ENCODE data around the gene APOA5. TPM values are rescaled to one million over a fixed set of nuclear protein-coding genes. Genes with fewer than 3 reads are reported as not detected.

APOA5 gene
- total and polyA plus RNA-seq, 9 donors = 0.35 to 0.43 TPM; not detected in 7

- intact Hi-C loops (cut with DNase I) = loop anchor here in 1 of 4 donors (5.0 kb wide), 1 partner anchor 37 kb away; the partner anchor contains the start of gene APOA5
- WGBS, 3 donors = 66 to 76% (median 69%) methylated on average over 9 of the region's 9 CpGs
- no peak within 1 kb of the TSS for H3K4me3 ChIP-seq
- TF ChIP-seq CTCF (IDR thresholded peaks at IDR 0.05) (no peak), EP300 (IDR thresholded peaks at IDR 0.05) (no peak), POLR2A (IDR thresholded peaks at IDR 0.05) (no peak)
- peak within 1 kb of the TSS; percentile 14 to 37 for H3K27ac ChIP-seq
- H3K36me3 ChIP-seq = no peaks in the 10 kb centered on the region
- H3K27me3 ChIP-seq = no peaks in the 10 kb centered on the region
- no peaks in the 10 kb centered on the region for H3K9me3 ChIP-seq
- peak in 2 of 5 donors; percentile 37 to 52 for DNase-seq
- H3K4me1 ChIP-seq (ENCODE audit: insufficient read depth) = peaks cover 6% of the 10 kb centered on the region
Measured at GRCh38 chr11:116829525-116830183, 38.0 kb upstream of the APOA5 start, which contains the start of gene APOC3. Gene APOC3 (plus strand): TSS chr11:116829907. CDS start chr11:116830583, 676 bp downstream.

DNA sequence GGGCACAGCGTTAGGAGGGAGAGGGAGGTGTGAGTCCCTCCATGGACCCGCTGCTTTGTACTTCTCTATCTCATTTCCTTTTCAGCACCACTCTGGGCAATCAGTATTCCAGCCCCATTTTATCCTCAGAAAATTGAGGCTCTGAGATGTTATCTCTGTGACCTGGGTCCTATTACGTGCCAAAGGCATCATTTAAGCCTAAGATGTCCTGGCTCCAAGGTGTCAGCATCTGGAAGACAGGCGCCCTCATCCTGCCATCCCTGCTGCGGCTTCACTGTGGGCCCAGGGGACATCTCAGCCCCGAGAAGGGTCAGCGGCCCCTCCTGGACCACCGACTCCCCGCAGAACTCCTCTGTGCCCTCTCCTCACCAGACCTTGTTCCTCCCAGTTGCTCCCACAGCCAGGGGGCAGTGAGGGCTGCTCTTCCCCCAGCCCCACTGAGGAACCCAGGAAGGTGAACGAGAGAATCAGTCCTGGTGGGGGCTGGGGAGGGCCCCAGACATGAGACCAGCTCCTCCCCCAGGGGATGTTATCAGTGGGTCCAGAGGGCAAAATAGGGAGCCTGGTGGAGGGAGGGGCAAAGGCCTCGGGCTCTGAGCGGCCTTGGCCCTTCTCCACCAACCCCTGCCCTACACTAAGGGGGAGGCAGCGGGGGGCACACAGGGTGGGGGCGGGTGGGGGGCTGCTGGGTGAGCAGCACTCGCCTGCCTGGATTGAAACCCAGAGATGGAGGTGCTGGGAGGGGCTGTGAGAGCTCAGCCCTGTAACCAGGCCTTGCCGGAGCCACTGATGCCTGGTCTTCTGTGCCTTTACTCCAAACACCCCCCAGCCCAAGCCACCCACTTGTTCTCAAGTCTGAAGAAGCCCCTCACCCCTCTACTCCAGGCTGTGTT lies 37.2 kb upstream of the APOA5 start:
- Histone ChIP-seq H3K4me1 (ENCODE audit: insufficient read depth) (peaks cover 6% of the 10 kb centered on the region), H3K36me3 (no peaks in the 10 kb centered on the region), H3K27me3 (no peaks in the 10 kb centered on the region), H3K27ac (peak overlapping the region in 1 of 2 donors; percentile 37), H3K9me3 (no peaks in the 10 kb centered on the region), H3K4me3 (no peak overlapping the region)
- intact Hi-C loops (cut with DNase I) = no loop called here
- TF ChIP-seq CTCF (IDR thresholded peaks at IDR 0.05) (no peak), EP300 (IDR thresholded peaks at IDR 0.05) (no peak), POLR2A (IDR thresholded peaks at IDR 0.05) (no peak)
- WGBS, 3 donors = 59 to 71% (median 61%) methylated on average over 16 of the region's 16 CpGs
- no peak for DNase-seq

DNA sequence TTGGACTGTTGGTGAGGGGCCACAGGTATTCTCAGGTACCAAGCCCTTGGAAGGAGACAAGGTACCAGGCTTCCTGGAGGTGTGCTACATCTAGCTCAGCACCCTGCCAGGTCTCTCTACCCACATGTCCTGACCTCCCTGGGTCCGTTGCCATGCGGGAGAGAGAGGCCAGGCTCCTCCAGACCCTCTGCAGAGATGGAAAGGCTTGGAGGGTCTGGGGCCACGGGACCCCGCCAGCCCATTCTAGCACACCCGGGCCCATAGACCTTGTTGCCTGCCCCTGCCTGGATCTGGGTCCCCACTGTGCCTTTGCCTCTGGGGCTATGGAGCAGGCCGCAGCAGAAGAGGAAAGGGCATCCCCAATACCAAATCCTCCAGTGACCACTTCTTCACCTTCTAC lies 35.8 kb upstream of the APOA5 start:
- 85 to 95% (median 91%) methylated on average over 6 of the region's 6 CpGs for WGBS, 3 donors
- H3K27ac ChIP-seq = no peak overlapping the region
- H3K4me3 ChIP-seq = no peak overlapping the region
- H3K9me3 ChIP-seq = no peaks in the 10 kb centered on the region
- no peaks in the 10 kb centered on the region for H3K27me3 ChIP-seq
- H3K4me1 ChIP-seq (ENCODE audit: insufficient read depth) = peaks cover 6% of the 10 kb centered on the region
- H3K36me3 ChIP-seq = no peaks in the 10 kb centered on the region
- intact Hi-C loops (cut with DNase I) = no loop called here
- DNase-seq = no peak
- TF ChIP-seq CTCF (IDR thresholded peaks at IDR 0.05) = no peak
- no peak for TF ChIP-seq EP300 (IDR thresholded peaks at IDR 0.05)
- no peak for TF ChIP-seq POLR2A (IDR thresholded peaks at IDR 0.05)

DNA sequence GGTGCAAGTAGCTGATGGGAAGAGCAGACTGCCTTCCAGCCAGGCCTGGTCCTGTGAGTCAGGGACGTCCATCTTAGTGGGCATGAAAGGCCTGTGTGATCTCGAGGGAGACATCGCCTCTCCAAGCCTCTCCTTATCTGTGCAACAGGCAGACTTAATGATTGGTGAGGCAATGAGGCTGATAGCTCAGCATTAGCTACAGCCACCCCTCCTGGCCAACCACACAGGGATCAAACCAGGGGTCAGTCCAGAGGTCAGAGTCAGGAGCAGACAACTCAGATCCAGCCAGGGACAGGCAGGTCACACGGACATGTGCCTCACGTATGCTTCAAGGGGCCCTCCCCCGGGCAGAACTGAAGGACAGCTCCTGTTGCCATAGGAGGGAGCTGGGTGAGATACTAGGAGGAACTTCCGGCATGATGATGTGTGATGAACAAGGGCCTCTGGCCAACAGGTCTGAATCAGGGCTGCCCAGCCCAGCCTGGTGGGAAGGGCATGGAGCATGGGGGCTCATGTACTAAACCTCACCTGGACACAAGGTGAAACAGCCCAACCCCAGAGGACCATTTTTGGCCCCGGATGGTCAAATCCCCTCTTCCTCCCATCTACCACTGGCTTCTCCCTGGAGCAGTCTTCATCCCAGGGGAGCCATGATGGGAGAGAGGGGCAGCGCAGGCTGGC lies 35.2 kb upstream of the APOA5 start:
- Histone ChIP-seq H3K4me1 (ENCODE audit: insufficient read depth) (peaks cover 6% of the 10 kb centered on the region), H3K27me3 (no peaks in the 10 kb centered on the region), H3K27ac (no peak overlapping the region), H3K4me3 (no peak overlapping the region), H3K36me3 (no peaks in the 10 kb centered on the region), H3K9me3 (no peaks in the 10 kb centered on the region)
- 74 to 82% (median 82%) methylated on average over 9 of the region's 9 CpGs for WGBS, 3 donors
- no peak for TF ChIP-seq CTCF (IDR thresholded peaks at IDR 0.05)
- no peak for TF ChIP-seq EP300 (IDR thresholded peaks at IDR 0.05)
- TF ChIP-seq POLR2A (IDR thresholded peaks at IDR 0.05) = no peak
- DNase-seq = no peak
- intact Hi-C loops (cut with DNase I) = no loop called here
